ENCODE measurements around the gene ARPC4.

- no peak for TF ChIP-seq POLR2A (IDR thresholded peaks at IDR 0.05; ENCODE audit: low read length)
- no peak for TF ChIP-seq GATA1 (IDR thresholded peaks at IDR 0.05; ENCODE audit: low read depth, low read length)
Observed at GRCh38 chr3:9748031-9748430, 44.9 kb upstream of the ARPC4 start.

Data from erythroblast (primary cell).